Activated T-cell treated with anti-CD3 and anti-CD28 coated beads, Interleukin-2, amount 50 U/mL, for 24 hours (primary cell): ENCODE results near the gene SOCS7.
A peak's percentile ranks its signal among the peaks of the same experiment; 100 is the strongest.

Experiments
- DNase-seq: peaks from one replicate; pipeline ENCODE4 v3.0.0-alpha.2; 2020
- H3K27ac Mint-ChIP-seq: 2 replicates; pipeline ENCODE4 v1.8.0; 2020; ENCODE audit warnings: mild to moderate bottlenecking, mixed read lengths
- H3K27me3 Mint-ChIP-seq: 2 replicates; pipeline ENCODE4 v1.8.0; 2020; ENCODE audit warnings: mixed read lengths
- H3K36me3 Mint-ChIP-seq: 2 replicates; pipeline ENCODE4 v1.8.0; 2020; ENCODE audit warnings: low read depth, mixed read lengths
- H3K4me1 Mint-ChIP-seq: 2 replicates; pipeline ENCODE4 v1.8.0; 2020; ENCODE audit warnings: low read depth, mixed read lengths
- H3K4me3 Mint-ChIP-seq: 2 replicates; pipeline ENCODE4 v1.8.0; 2020; ENCODE audit warnings: mild to moderate bottlenecking, moderate library complexity, mixed read lengths
- H3K9me3 Mint-ChIP-seq: 2 replicates; pipeline ENCODE4 v1.8.0; 2020; ENCODE audit warnings: mixed read lengths

Gene SOCS7

GRCh38 chr17:38329808-38330730, 21.6 kb upstream of the SOCS7 start:
- Mint-ChIP-seq H3K27ac (no peak overlapping the region), H3K4me3 (no peak overlapping the region), H3K4me1 (peaks cover 1% of the 10 kb centered on the region), H3K36me3 (no peaks in the 10 kb centered on the region), H3K27me3 (peaks cover 11% of the 10 kb centered on the region), H3K9me3 (no peaks in the 10 kb centered on the region)
- no peak for DNase-seq

DNA sequence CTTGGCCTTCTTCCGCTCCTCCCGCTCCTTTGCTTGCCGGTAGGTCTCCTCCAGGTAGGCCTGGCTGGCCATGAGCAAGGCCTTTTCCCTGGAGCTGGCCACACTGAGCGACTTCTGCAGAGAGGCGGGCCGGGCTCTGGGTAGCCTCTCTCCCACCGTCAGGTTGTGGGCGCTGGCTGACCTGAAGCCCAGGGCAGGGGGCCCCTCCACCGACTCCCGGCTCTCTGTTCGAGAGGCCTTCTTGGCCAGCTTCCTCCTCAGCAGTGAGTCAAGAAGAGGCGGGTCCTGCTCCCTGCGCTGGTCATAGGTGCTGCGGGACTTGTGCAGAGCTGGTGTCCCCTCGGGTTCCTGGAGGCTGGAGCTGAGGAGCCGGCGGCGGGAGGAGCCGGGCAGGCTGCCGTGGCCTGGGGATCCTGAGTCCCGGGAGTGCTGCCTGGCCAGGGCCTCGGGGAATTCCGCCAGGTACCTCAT, 20.7 kb upstream of the SOCS7 start:
- no peaks in the 10 kb centered on the region for H3K4me1 Mint-ChIP-seq
- no peak for DNase-seq
- H3K4me3 Mint-ChIP-seq = no peak overlapping the region
- H3K9me3 Mint-ChIP-seq = no peaks in the 10 kb centered on the region
- no peaks in the 10 kb centered on the region for H3K36me3 Mint-ChIP-seq
- H3K27ac Mint-ChIP-seq = no peak overlapping the region
- peaks cover 11% of the 10 kb centered on the region for H3K27me3 Mint-ChIP-seq

DNA sequence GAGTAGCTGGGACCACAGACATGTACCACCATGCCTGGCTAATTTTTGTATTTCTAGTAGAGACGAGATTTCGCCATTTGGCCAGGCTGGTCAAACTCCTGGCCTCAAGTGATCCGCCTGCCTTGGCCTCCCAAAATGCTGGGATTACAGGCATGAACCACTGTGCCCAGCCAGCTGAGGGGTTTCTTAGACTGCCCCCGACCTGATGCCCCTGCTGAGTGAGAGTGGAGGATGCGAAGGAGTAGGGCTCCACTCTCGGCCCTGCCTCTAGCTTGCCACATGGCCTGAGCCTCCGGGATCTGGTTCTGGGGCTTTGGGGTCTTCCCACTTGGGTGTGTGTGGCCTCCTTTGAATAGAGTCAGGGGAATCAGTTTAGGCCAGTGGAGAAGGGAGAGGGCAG, 18.9 kb upstream of the SOCS7 start:
- H3K27ac Mint-ChIP-seq = no peak overlapping the region
- DNase-seq = no peak
- H3K4me1 Mint-ChIP-seq = no peaks in the 10 kb centered on the region
- no peaks in the 10 kb centered on the region for H3K36me3 Mint-ChIP-seq
- H3K9me3 Mint-ChIP-seq = no peaks in the 10 kb centered on the region
- H3K4me3 Mint-ChIP-seq = no peak overlapping the region
- peaks cover 11% of the 10 kb centered on the region for H3K27me3 Mint-ChIP-seq

DNA sequence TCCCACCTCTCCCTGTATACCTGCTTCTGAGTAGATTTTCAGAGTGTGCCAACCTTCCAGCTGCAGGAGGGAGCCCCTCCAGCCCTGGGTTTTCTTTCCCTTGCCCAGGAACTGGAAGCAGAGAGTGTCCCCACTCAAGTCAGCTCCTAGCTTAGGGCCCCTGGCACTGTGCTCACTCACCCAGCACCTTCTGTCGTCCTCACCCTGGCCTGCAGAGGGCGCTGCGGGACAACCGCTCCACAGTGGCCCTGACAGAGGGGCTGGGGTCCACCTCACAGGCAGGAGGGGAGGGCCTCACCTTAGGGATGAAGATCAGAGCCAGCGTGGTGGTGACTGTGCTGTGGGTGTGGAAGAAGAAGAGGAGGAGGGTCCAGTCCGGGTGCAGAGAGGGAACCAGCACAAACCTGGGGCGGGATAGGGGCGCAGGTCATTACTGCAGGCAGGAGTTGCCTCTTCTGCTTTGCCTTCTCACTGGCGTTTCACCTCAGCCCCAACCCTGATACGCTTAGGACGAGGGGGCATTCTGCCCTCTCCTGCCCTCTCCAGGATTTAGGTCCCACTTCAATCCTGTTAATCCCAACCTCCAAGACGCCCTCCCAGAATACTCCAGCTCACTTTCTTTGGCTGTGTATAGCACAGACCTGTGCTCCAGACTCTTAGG, 17.9 kb upstream of the SOCS7 start:
- H3K9me3 Mint-ChIP-seq = no peaks in the 10 kb centered on the region
- H3K4me3 Mint-ChIP-seq = no peak overlapping the region
- H3K36me3 Mint-ChIP-seq = no peaks in the 10 kb centered on the region
- no peak overlapping the region for H3K27ac Mint-ChIP-seq
- peaks cover 11% of the 10 kb centered on the region for H3K27me3 Mint-ChIP-seq
- no peaks in the 10 kb centered on the region for H3K4me1 Mint-ChIP-seq
- DNase-seq = peak; percentile 57

DNA sequence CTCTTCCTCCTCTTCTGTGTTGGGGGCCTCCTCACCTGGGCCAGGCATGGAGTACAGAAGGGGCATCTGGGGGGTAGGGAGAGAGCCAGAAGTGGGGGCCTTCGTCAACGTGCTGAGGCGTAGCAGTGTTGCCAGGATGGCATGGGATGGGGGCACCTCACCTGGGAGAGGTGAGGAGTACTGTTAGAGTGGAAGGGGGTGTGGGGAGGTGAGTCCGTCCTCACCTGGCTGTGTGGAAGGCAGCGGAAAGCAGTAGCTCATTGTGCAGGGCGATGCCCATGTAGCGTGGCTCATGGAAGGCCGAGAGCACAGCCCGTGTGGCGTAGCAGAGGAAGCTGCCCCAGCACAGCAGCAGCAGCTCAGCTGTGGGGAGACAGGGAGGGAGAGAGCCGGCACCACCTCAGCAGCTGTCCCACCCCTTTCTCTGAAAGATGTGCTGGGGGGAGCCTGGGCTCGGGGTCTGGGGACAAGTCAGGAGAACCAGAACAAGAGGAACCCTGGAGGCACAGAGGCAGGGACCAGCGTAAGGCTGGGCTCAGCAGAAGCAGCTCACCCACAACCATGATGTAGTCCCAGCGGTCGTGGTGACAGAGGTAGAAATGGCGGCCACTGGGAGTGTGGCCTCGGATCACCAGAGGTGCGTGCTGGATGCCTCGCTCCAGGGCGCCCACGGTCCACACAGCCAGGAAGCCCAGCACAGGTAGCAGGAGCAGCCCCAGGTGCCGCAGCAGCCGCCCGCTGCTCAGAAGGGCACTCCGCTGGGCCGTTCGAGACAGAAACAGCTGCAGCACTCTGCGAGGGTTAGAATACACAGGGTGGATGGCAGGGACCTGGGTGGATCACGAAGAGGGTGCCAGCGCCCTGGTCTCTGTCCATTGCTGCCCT, 16.9 kb upstream of the SOCS7 start:
- H3K9me3 Mint-ChIP-seq = no peaks in the 10 kb centered on the region
- H3K4me3 Mint-ChIP-seq = no peak overlapping the region
- H3K27me3 Mint-ChIP-seq = peaks cover 11% of the 10 kb centered on the region
- H3K27ac Mint-ChIP-seq = no peak overlapping the region
- H3K4me1 Mint-ChIP-seq = no peaks in the 10 kb centered on the region
- no peak for DNase-seq
- no peaks in the 10 kb centered on the region for H3K36me3 Mint-ChIP-seq

DNA sequence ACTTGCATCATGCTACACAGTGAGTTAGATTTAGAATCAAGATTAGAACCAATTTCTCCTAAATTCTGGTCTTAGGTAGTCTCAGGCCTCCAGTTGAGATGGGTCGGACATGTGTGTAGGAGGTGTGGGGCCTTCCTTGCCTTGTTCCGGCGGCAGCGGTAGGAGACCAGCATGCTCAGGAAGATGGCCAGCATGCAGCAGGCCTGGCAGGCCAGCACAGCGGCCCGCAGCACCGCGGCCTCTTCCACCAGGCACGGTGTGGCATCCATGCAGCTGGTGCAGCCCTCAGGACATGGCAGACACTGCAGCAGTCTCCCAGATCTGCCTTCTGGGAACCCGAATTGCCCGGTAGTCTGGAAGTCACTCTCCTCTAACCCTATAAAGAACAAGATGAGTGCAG, 14.8 kb upstream of the SOCS7 start:
- no peak overlapping the region for H3K27ac Mint-ChIP-seq
- H3K9me3 Mint-ChIP-seq = no peaks in the 10 kb centered on the region
- H3K4me1 Mint-ChIP-seq = no peaks in the 10 kb centered on the region
- H3K4me3 Mint-ChIP-seq = no peak overlapping the region
- H3K36me3 Mint-ChIP-seq = no peaks in the 10 kb centered on the region
- H3K27me3 Mint-ChIP-seq = peaks cover 7% of the 10 kb centered on the region
- DNase-seq = no peak

- no peaks in the 10 kb centered on the region for H3K36me3 Mint-ChIP-seq
- no peak for DNase-seq
- peaks cover 6% of the 10 kb centered on the region for H3K27me3 Mint-ChIP-seq
- H3K4me1 Mint-ChIP-seq = no peaks in the 10 kb centered on the region
- H3K4me3 Mint-ChIP-seq = no peak overlapping the region
- no peak overlapping the region for H3K27ac Mint-ChIP-seq
- no peaks in the 10 kb centered on the region for H3K9me3 Mint-ChIP-seq
Measured at GRCh38 chr17:38338053-38338452, 13.6 kb upstream of the SOCS7 start.

GRCh38 chr17:38338535-38338934, 13.1 kb upstream of the SOCS7 start:
- H3K4me1 Mint-ChIP-seq = no peaks in the 10 kb centered on the region
- H3K27ac Mint-ChIP-seq = no peak overlapping the region
- H3K4me3 Mint-ChIP-seq = no peak overlapping the region
- no peaks in the 10 kb centered on the region for H3K36me3 Mint-ChIP-seq
- H3K27me3 Mint-ChIP-seq = peaks cover 3% of the 10 kb centered on the region
- no peak for DNase-seq
- no peaks in the 10 kb centered on the region for H3K9me3 Mint-ChIP-seq

DNA sequence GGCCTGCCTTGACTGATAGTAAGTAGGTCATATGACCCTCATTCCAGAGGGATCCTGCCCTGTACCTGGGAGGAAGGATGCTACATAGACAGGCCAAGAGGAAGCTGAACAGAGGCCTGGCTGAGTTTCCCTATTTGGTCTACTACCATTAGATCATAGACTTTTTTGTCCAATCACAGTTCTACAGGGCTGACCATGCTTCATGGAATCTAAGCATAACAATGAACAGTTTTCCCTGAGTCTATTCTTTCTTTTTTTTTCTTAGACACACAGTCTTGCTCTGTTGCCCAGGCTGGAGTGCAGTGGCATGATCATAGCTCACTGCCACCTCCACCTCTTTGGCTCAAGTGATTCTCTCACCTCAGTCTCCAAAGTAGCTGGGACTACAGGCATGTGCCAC, 11.8 kb upstream of the SOCS7 start:
- no peaks in the 10 kb centered on the region for H3K9me3 Mint-ChIP-seq
- H3K36me3 Mint-ChIP-seq = no peaks in the 10 kb centered on the region
- no peaks in the 10 kb centered on the region for H3K4me1 Mint-ChIP-seq
- no peaks in the 10 kb centered on the region for H3K27me3 Mint-ChIP-seq
- DNase-seq = no peak
- no peak overlapping the region for H3K27ac Mint-ChIP-seq
- H3K4me3 Mint-ChIP-seq = no peak overlapping the region

DNA sequence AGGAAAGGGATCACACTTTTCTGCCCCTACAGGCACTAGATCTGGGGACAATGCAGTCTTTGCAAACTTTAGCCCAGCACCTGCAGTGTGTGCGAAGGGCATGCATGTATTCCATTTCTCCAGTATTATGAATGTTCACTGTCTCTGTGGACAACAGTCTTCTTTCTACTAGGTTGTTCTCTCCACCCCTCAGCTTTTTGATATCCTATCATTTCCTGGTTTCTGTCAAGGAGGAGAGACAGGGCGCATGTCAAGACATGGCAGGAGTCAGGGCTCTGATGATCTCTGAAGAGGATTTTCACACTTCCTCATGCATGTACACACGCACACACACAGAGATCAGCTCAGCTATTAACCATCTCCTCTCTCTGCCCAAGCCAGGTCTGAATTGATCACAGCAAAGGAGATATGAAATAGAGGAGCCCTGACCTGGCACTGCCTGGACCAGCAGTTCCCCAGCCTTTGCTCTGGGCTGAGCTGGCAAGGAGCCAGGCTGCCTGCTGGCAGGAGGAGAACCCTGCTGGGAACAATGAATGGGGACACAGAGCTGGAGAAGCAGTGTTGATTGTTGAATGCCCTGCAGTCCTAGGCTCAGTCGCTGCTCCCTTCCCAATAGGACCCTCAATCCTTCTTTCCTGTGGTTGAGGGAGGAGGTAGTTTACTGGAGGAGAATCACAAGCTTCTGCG, 10.5 kb upstream of the SOCS7 start:
- H3K27ac Mint-ChIP-seq = no peak overlapping the region
- no peaks in the 10 kb centered on the region for H3K36me3 Mint-ChIP-seq
- no peaks in the 10 kb centered on the region for H3K4me1 Mint-ChIP-seq
- H3K4me3 Mint-ChIP-seq = no peak overlapping the region
- DNase-seq = no peak
- H3K9me3 Mint-ChIP-seq = no peaks in the 10 kb centered on the region
- no peaks in the 10 kb centered on the region for H3K27me3 Mint-ChIP-seq

DNA sequence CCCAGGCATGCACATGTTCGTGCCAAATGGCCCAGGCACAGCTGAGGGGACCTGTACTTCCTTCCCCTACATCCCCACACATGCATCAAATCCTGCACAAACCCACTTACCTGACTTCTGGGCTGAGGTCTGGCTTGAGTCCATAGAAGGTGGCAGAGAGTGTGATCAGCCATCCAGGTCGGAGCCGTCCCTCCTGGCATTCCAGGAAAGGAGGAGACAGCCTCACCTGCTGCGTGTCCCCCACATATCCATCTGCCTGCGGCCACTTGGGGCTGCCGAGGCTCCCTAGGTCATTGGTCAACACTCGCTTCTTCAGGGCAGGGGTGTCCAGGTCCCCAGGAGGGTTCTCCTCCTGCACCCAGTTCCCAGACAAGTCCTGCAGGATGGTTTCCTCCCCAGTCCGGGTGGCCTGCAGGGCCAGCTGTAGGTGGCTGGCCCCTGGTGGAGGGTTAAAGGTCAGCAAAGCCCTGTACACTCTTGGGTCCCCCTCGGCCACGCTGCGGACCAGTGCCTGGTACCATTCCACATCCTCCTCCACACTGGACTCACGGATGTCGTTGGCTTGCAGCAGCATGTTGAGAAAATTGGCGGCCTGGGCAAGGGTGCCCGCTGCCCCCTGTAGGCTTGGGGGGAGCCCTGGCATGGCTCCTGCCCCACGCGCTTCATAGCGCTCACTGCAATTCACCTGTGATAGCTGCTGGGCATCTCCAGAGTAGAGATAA, 8.6 kb upstream of the SOCS7 start:
- H3K9me3 Mint-ChIP-seq = no peaks in the 10 kb centered on the region
- no peaks in the 10 kb centered on the region for H3K27me3 Mint-ChIP-seq
- no peaks in the 10 kb centered on the region for H3K36me3 Mint-ChIP-seq
- DNase-seq = no peak
- H3K4me1 Mint-ChIP-seq = no peaks in the 10 kb centered on the region
- H3K4me3 Mint-ChIP-seq = no peak overlapping the region
- no peak overlapping the region for H3K27ac Mint-ChIP-seq

DNA sequence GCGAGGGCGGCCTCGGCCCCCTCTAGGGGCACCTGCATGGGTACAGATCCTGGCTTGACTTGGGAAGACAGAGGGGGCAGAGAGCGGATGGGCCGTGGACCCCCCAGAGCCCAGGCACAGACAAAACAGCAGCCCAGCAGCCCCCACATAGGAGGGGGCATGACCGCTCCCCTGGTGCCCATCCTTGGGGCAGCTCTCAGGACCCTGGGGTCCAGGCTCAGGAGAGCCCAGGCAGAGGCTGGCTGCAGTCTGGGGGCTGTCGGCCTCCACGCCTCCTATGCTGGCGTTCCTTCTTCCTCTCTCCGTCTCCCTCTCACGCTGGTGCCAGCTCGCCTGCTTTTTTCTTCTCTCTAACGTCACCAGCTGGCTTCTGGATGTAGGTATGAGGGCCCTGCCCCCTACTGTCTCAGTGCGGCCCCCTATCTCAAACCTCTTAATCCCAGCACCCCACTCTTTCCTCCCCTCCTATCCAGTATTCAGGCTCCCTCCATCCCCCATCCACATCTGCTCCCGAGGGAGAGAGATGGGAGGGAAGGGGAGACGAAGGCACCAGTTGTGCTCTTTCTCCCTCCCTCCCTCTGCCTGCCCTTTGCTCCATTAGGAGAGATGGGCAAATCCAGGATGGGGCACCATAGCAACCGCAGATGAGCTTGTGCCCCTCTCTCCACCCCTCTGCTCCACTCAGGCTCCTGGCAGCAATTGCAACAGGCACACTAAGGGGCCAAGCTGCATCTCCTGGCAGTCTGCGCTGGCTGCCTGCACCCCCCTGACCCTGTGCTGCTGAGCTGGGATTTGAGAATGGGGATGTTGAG, 7.8 kb upstream of the SOCS7 start, which contains the start of gene GPR179:
Gene GPR179, minus strand, starts transcription at position 349 of the 812 bp plus-strand sequence. Its CDS starts 167 bp downstream, at position 182.
- H3K36me3 Mint-ChIP-seq = no peaks in the 10 kb centered on the region
- peaks cover under 1% of the 10 kb centered on the region for H3K4me1 Mint-ChIP-seq
- no peak within 1 kb of the TSS for H3K27ac Mint-ChIP-seq
- H3K9me3 Mint-ChIP-seq = no peaks in the 10 kb centered on the region
- H3K4me3 Mint-ChIP-seq = no peak within 1 kb of the TSS
- no peaks in the 10 kb centered on the region for H3K27me3 Mint-ChIP-seq
- DNase-seq = no peak

GRCh38 chr17:38344420-38344745, 7.3 kb upstream of the SOCS7 start:
- no peaks in the 10 kb centered on the region for H3K9me3 Mint-ChIP-seq
- H3K36me3 Mint-ChIP-seq = no peaks in the 10 kb centered on the region
- H3K4me3 Mint-ChIP-seq = no peak overlapping the region
- no peak for DNase-seq
- peaks cover 5% of the 10 kb centered on the region for H3K4me1 Mint-ChIP-seq
- H3K27me3 Mint-ChIP-seq = no peaks in the 10 kb centered on the region
- no peak overlapping the region for H3K27ac Mint-ChIP-seq
